Transverse colon (tissue), 4 donors: ENCODE results near the gene RUBCN.
"Not testable (repeated sequence)": the region's sequence is repeated elsewhere in the genome, so short reads cannot be mapped to it uniquely, and the experiment has no call there.

Source experiments
- EP300 ChIP-seq: sonication (generic); formaldehyde crosslinking; IDR thresholded peaks from one replicate; pipeline ENCODE4 v1.6.1; 2017; ENCODE audit warnings: antibody characterized with exemption, low read depth
- POLR2A ChIP-seq: fragments of 450-650 bp; IDR thresholded peaks from one replicate; pipeline ENCODE4 v1.6.1; 2016; ENCODE audit warnings: antibody characterized with exemption, mild to moderate bottlenecking, moderate library complexity
- POLR2AphosphoS5 ChIP-seq, 3 donors: sonication (generic); formaldehyde crosslinking; IDR thresholded peaks; one replicate each; pipeline ENCODE4 v1.6.1; 2016; ENCODE audit warnings: antibody characterized with exemption in 3 of 3
- TF ChIP-seq, protein P1 (sequence below), 5 experiments: fragments of 200-600 bp in 3 of 5; fragments of 450-650 bp in 2 of 5; sonication (generic) in 3 of 5; IDR thresholded peaks; 1 replicate in 2 of 5; 2 replicates in 3 of 5; pipeline ENCODE4 v1.5.1; 2016 to 2017; ENCODE audit warnings: antibody characterized with exemption in 5 of 5, inconsistent platforms in 3 of 5, mild to moderate bottlenecking in 2 of 5, moderate library complexity in 1 of 5

DNA sequence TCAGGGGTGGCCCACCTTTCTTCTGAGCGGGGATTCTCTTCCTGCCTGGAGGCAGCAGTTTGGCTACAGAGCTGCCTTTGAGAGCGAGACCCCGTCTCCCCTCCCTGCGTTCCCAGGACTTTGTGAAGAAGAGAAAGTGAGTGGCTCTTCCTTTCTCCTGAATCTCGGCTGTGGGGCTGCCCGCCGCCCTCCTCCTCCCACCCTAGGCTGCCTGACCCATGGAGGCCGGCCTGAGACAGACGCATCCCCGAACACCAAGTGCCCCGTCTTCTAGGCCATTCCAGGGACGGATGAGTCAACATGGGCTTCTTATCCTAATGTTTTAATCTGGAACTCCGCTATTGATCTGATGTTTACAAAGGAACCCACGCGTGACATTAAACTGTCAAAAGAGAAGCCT, 74.8 kb downstream of the RUBCN start:
- TF ChIP-seq POLR2A; EP300; POLR2AphosphoS5 (IDR thresholded peaks at IDR 0.05): not testable (repeated sequence)
- TF ChIP-seq, protein P1, sequence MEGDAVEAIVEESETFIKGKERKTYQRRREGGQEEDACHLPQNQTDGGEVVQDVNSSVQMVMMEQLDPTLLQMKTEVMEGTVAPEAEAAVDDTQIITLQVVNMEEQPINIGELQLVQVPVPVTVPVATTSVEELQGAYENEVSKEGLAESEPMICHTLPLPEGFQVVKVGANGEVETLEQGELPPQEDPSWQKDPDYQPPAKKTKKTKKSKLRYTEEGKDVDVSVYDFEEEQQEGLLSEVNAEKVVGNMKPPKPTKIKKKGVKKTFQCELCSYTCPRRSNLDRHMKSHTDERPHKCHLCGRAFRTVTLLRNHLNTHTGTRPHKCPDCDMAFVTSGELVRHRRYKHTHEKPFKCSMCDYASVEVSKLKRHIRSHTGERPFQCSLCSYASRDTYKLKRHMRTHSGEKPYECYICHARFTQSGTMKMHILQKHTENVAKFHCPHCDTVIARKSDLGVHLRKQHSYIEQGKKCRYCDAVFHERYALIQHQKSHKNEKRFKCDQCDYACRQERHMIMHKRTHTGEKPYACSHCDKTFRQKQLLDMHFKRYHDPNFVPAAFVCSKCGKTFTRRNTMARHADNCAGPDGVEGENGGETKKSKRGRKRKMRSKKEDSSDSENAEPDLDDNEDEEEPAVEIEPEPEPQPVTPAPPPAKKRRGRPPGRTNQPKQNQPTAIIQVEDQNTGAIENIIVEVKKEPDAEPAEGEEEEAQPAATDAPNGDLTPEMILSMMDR (IDR thresholded peaks at IDR 0.05), result not testable (repeated sequence)
